Mesothelial cell of epicardium (in vitro differentiated cells): ENCODE measurements around the gene KCNAB2. TPM values are rescaled to one million over a fixed set of nuclear protein-coding genes. Genes with fewer than 3 reads are reported as not detected.

ENCODE experiments used
- DNase-seq, 2 experiments: peaks; one replicate each; pipeline ENCODE4 v3.0.0; 2021; ENCODE audit warnings: low spot score in 2 of 2; ENCODE audit not compliant: unreplicated experiment in 2 of 2
- H3K27ac Mint-ChIP-seq: 2 replicates; pipeline ENCODE4 v1.8.0; 2021; ENCODE audit warnings: mixed read lengths
- H3K27me3 Mint-ChIP-seq: 2 replicates; pipeline ENCODE4 v1.8.0; 2021; ENCODE audit warnings: low read depth, mixed read lengths
- H3K36me3 Mint-ChIP-seq: 2 replicates; pipeline ENCODE4 v1.8.0; 2021; ENCODE audit warnings: mixed read lengths
- H3K4me1 Mint-ChIP-seq: 2 replicates; pipeline ENCODE4 v1.8.0; 2021; ENCODE audit warnings: mixed read lengths
- H3K4me3 Mint-ChIP-seq: 2 replicates; pipeline ENCODE4 v1.8.0; 2021; ENCODE audit warnings: mild to moderate bottlenecking, moderate library complexity, mixed read lengths
- H3K9me3 Mint-ChIP-seq: 2 replicates; pipeline ENCODE4 v1.8.0; 2021; ENCODE audit warnings: mixed read lengths
- total RNA-seq: library from RNA; stranded (reverse); gene quantifications from 3 replicates; pipeline ENCODE4 v1.2.1, GENCODE V29; 2021
- TF ChIP-seq, protein P1 (sequence below): fragments of 200-600 bp; sonication (generic); IDR thresholded peaks from one replicate; pipeline ENCODE4 v1.5.0; 2021; ENCODE audit warnings: antibody characterized with exemption; ENCODE audit not compliant: unreplicated experiment

The KCNAB2 gene
- total RNA-seq, 1 donor from 2014 or later, result 10.7 TPM

DNA sequence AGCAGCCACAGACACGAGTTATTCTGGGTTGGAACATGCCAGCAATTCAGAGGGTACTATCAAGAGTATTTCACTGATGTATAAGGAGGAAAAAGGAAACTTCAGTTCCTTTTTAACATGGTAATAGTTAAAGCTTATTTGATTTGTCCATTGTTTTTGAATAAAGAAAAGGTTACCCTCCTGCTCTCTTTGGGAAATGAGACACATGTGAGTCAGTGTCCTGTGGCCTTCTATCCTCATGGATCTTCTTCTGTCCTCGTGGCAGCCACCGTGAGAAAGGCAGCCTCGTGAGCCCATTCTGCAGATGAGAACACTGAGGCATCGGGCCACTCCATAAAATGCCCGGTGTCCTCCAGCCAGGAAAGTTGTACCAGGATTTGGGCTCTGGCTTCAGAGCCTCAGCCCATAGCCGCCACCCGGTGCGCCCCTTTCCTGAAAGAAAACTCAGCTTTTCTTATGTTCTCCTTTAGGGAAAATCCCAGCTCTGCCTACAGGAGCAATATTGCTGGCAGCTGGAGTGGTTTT lies 24.8 kb downstream of the KCNAB2 start:
- Mint-ChIP-seq H3K27me3 (no peaks in the 10 kb centered on the region), H3K27ac (no peak overlapping the region), H3K36me3 (no peaks in the 10 kb centered on the region), H3K4me1 (peaks cover 5% of the 10 kb centered on the region), H3K9me3 (no peaks in the 10 kb centered on the region), H3K4me3 (no peak overlapping the region)
- TF ChIP-seq, protein P1, sequence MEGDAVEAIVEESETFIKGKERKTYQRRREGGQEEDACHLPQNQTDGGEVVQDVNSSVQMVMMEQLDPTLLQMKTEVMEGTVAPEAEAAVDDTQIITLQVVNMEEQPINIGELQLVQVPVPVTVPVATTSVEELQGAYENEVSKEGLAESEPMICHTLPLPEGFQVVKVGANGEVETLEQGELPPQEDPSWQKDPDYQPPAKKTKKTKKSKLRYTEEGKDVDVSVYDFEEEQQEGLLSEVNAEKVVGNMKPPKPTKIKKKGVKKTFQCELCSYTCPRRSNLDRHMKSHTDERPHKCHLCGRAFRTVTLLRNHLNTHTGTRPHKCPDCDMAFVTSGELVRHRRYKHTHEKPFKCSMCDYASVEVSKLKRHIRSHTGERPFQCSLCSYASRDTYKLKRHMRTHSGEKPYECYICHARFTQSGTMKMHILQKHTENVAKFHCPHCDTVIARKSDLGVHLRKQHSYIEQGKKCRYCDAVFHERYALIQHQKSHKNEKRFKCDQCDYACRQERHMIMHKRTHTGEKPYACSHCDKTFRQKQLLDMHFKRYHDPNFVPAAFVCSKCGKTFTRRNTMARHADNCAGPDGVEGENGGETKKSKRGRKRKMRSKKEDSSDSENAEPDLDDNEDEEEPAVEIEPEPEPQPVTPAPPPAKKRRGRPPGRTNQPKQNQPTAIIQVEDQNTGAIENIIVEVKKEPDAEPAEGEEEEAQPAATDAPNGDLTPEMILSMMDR, result no peak
- DNase-seq, result no peak

DNA sequence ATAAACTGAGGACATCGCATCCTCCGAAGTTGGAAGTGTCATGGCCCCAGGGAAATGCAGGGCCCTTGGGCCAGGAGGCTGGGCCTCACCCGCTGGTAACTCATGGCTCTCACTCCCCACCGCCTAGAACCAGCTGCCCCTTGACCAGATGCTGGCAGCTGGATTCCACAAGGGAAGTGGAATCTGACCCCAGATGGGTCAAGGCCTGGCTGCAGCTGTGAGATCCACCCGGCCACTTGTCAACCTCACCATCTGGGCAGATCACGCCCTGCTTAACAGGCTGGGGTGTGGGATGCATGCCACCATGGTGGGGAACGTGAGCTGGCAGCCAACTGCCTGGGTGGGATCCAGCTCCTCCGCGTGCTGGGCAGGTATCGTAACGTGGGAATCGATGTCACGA lies 25.5 kb downstream of the KCNAB2 start:
- no peak overlapping the region for H3K27ac Mint-ChIP-seq
- no peaks in the 10 kb centered on the region for H3K9me3 Mint-ChIP-seq
- H3K4me3 Mint-ChIP-seq, result no peak overlapping the region
- TF ChIP-seq, protein P1, result no peak
- DNase-seq, result no peak
- peaks cover 5% of the 10 kb centered on the region for H3K4me1 Mint-ChIP-seq
- no peaks in the 10 kb centered on the region for H3K27me3 Mint-ChIP-seq
- no peaks in the 10 kb centered on the region for H3K36me3 Mint-ChIP-seq

DNA sequence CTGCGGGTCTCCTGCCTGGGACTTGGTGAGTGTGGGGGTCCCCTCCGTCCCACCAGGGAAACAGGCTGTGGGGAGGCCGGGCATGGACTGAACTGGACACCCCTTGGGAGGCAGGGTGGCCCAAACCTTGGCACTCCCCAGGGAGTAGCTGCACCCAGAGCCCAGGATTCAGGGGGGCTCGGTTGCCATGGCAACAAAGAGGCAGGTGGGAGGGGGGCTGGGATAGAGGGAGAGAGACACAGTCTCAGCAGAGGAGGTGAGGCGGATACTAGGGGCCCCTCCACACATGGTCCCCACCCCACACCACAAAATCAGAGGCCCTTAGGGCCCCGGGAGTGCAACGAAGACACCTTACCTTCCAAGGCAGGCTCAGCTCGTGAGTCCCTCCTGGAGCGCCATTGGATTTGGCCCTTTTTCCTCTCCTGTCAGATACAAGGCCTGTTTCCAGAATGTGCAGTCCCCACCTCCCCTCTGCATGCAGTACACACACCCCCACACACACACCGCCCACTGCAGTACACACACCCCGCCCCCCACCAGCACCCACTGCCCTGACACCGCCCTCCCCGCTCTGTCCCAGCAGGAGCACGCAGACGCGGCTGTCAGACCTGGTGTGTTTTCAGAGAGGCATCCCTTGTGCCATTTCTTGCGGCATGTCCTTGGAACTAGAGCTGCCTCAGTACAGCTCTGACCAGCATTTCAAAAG lies 27.2 kb downstream of the KCNAB2 start:
- no peak for DNase-seq
- H3K27me3 Mint-ChIP-seq, result peaks cover 5% of the 10 kb centered on the region
- H3K9me3 Mint-ChIP-seq, result no peaks in the 10 kb centered on the region
- H3K4me1 Mint-ChIP-seq, result peaks cover 5% of the 10 kb centered on the region
- no peak overlapping the region for H3K27ac Mint-ChIP-seq
- no peak overlapping the region for H3K4me3 Mint-ChIP-seq
- TF ChIP-seq, protein P1, result no peak
- no peaks in the 10 kb centered on the region for H3K36me3 Mint-ChIP-seq

DNA sequence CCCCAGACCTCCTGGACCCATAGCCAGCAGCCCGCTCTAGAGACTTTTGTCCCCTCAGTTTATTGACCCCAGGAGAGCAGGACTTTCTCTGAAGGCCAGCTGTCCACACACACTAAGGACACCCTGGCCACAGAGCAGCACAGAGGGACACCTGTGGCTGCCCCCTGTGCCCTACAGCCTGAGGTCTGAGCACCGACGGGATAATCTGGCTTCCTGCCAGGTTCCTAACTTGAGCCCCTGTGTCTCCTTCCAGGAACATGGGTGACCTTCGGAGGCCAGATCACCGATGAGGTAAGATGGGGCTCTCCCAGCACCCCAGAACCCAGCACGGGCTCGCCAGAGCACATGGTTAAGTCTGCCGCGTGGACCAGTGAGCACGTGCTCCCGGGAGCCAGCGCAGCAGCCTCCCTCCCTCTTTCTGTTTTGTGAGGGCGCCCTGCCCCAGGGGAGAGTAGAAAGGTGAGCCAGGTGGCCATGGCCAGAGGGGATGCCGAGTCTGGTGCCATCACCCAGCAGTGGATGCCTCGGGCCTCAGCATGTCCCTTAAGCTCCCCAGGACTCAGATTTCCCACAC lies 27.9 kb downstream of the KCNAB2 start:
- Mint-ChIP-seq H3K36me3 (no peaks in the 10 kb centered on the region), H3K27me3 (peaks cover 5% of the 10 kb centered on the region), H3K4me1 (peaks cover 5% of the 10 kb centered on the region), H3K4me3 (no peak overlapping the region), H3K9me3 (no peaks in the 10 kb centered on the region), H3K27ac (no peak overlapping the region)
- no peak for DNase-seq
- TF ChIP-seq, protein P1, result no peak

DNA sequence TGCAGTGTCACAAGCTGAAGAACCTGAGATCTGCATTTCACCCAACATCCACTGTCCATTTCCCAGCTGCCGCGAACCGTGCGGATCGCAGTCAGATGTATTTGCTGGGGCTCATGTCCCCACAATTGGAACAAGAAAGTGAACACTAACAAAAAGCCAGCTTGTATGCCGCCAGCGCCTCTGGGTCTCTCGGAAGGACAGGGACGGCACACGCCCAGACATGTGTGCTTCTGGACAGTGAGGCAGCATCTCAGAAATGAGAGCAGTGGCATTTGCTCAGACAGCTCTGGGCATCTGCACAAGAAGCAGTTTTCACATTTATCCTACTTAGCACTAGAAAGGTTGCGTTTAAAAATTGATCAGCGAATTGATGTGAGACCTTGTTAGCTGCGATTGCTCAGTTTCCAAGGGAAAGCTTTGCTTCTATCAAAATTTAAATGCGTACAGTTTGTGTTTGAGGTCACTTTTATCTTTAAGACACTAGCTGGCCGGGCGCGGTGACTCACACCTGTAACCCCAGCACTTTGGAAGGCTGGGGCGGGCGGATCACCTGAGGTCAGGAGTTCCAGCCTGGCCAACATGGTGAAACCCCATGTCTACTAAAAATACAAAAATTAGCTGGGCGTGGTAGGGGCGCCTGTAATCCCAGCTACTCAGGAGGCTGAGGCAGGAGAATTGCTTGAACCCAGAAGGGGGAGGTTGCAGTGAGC lies 28.7 kb downstream of the KCNAB2 start:
- Mint-ChIP-seq H3K4me1 (peaks cover 5% of the 10 kb centered on the region), H3K9me3 (no peaks in the 10 kb centered on the region), H3K36me3 (no peaks in the 10 kb centered on the region), H3K27me3 (peaks cover 5% of the 10 kb centered on the region), H3K4me3 (no peak overlapping the region), H3K27ac (no peak overlapping the region)
- DNase-seq, result no peak
- TF ChIP-seq, protein P1, result no peak
